PFSK-1 (cell line): ENCODE results near the gene KLHL25. TPM values are rescaled to one million over a fixed set of nuclear protein-coding genes. Genes with fewer than 3 reads are reported as not detected.

Source experiments
- FOXP2 ChIP-seq: optimal IDR thresholded peaks from 2 replicates; pipeline ENCODE3; 2011; ENCODE audit warnings: borderline replicate concordance, control low read depth, inconsistent platforms; ENCODE audit not compliant: insufficient read depth; ENCODE audit errors: extremely low read length, extremely low read depth
- POLR2AphosphoS5 ChIP-seq: IDR thresholded peaks from 2 replicates; pipeline ENCODE4 v1.6.1; 2012; ENCODE audit warnings: low read depth, mild to moderate bottlenecking, control low read depth, low read length, moderate library complexity
- SIN3A ChIP-seq: IDR thresholded peaks from 2 replicates; pipeline ENCODE4 v1.6.1; 2012; ENCODE audit warnings: mild to moderate bottlenecking, low read length, moderate library complexity, borderline replicate concordance; ENCODE audit not compliant: insufficient read depth
- TAF1 ChIP-seq: IDR thresholded peaks from 2 replicates; pipeline ENCODE4 v1.6.1; 2012; ENCODE audit warnings: low read length, control low read depth, borderline replicate concordance; ENCODE audit not compliant: insufficient read depth
- polyA plus RNA-seq: library from polyadenylated mRNA; unstranded; fragments of >200 nt; gene quantifications from one replicate; pipeline ENCODE4 v1.2.1, GENCODE V29; 2012; ENCODE audit warnings: low read depth, missing spikeins; ENCODE audit not compliant: insufficient read length
- TF ChIP-seq, protein P1 (sequence below), 2 experiments: IDR thresholded peaks; 2 replicates each; pipeline versions ENCODE4 v1.6.1 to v1.8.0; 2011 to 2012; ENCODE audit warnings: low read depth in 2 of 2, low read length in 2 of 2, control low read depth in 1 of 2, inconsistent platforms in 1 of 2, mild to moderate bottlenecking in 1 of 2, moderate library complexity in 1 of 2; ENCODE audit not compliant: insufficient read depth in 1 of 2

KLHL25 gene
- polyA plus RNA-seq, result 6.1 TPM

- TF ChIP-seq FOXP2 (no peak), SIN3A (0 out of 2 replicates have a peak, but pooled peaks have one; percentile 74), TAF1 (peak; percentile 89; the same call in 1 of the 2 replicates), POLR2AphosphoS5 (peak; percentile 78; the same call in 1 of the 2 replicates)
Measured at GRCh38 chr15:85794598-85795336, at the start of gene KLHL25. TSS of gene KLHL25 (minus strand) at chr15:85794925. CDS start at chr15:85769810, 25,115 bp downstream.

DNA sequence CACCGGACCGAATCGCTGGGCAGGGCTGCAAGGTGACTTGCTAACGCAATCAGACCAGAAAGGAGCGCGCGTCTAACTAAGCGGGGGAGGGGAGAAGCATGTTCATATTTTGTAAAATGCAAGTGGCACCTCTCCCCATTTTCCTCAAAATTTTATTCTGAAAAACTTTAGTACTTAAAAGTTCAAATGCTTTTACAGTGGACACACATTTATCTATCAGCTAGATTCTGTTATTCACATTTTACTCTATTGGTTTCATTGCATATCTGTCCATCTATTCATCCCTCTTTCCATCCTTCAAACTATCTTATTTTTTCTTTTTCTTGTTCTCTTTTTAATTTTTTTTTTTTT is 46.1 kb upstream of the KLHL25 start:
- TF ChIP-seq, protein P1, sequence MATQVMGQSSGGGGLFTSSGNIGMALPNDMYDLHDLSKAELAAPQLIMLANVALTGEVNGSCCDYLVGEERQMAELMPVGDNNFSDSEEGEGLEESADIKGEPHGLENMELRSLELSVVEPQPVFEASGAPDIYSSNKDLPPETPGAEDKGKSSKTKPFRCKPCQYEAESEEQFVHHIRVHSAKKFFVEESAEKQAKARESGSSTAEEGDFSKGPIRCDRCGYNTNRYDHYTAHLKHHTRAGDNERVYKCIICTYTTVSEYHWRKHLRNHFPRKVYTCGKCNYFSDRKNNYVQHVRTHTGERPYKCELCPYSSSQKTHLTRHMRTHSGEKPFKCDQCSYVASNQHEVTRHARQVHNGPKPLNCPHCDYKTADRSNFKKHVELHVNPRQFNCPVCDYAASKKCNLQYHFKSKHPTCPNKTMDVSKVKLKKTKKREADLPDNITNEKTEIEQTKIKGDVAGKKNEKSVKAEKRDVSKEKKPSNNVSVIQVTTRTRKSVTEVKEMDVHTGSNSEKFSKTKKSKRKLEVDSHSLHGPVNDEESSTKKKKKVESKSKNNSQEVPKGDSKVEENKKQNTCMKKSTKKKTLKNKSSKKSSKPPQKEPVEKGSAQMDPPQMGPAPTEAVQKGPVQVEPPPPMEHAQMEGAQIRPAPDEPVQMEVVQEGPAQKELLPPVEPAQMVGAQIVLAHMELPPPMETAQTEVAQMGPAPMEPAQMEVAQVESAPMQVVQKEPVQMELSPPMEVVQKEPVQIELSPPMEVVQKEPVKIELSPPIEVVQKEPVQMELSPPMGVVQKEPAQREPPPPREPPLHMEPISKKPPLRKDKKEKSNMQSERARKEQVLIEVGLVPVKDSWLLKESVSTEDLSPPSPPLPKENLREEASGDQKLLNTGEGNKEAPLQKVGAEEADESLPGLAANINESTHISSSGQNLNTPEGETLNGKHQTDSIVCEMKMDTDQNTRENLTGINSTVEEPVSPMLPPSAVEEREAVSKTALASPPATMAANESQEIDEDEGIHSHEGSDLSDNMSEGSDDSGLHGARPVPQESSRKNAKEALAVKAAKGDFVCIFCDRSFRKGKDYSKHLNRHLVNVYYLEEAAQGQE (IDR thresholded peaks at IDR 0.05; ENCODE audit: insufficient read depth in 1 of 2, low read depth in 2 of 2, low read length in 2 of 2), result no peak
- no peak for TF ChIP-seq FOXP2
- TF ChIP-seq TAF1, result no peak
- TF ChIP-seq POLR2AphosphoS5, result no peak
- TF ChIP-seq SIN3A, result no peak

- TF ChIP-seq POLR2AphosphoS5 (no peak), FOXP2 (peak; percentile 72), SIN3A (no peak), TAF1 (no peak)
- TF ChIP-seq, protein P1 (IDR thresholded peaks at IDR 0.05; ENCODE audit: insufficient read depth in 1 of 2, low read depth in 2 of 2, low read length in 2 of 2), result no peak
Measured at GRCh38 chr15:85840079-85840801, 45.5 kb upstream of the KLHL25 start.

DNA sequence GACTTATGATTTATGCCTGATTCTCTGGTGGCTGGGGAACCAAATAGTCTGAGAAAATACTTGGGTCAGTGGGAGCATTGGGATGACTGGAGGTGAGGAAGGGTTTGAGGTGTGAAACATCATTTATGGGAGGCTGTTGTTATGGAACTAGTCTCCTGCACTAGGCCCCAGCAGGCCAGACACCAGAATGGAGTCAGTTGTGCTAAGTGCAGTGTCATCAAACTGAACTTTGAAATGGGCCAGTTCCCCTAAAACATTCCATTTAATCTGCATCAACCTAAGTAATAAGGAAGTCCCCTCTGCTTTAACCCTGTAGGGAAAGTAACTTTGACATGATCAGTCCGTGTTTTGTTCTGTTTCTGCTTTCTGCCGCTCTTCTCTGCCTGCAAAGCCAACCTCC is 44.9 kb upstream of the KLHL25 start:
- no peak for TF ChIP-seq POLR2AphosphoS5
- no peak for TF ChIP-seq FOXP2
- TF ChIP-seq SIN3A, result no peak
- TF ChIP-seq, protein P1 (IDR thresholded peaks at IDR 0.05; ENCODE audit: insufficient read depth in 1 of 2, low read depth in 2 of 2, low read length in 2 of 2), result no peak
- TF ChIP-seq TAF1, result no peak

GRCh38 chr15:85838655-85839054 is 43.9 kb upstream of the KLHL25 start:
- TF ChIP-seq POLR2AphosphoS5 (no peak), SIN3A (no peak)
